Activated CD8-positive, alpha-beta memory T cell treated with anti-CD3 and anti-CD28 coated beads for 24 hours (primary cell): ENCODE results near the gene R3HDM1.
"Not testable (repeated sequence)": the region's sequence is repeated elsewhere in the genome, so short reads cannot be mapped to it uniquely, and the experiment has no call there.

Experiments
- DNase-seq: peaks from one replicate; pipeline ENCODE4 v3.0.0-alpha.2; 2020

R3HDM1 gene

GRCh38 chr2:135647836-135648579 lies 116.7 kb downstream of the R3HDM1 start:
- DNase-seq: no peak

GRCh38 chr2:135650721-135651120 lies 119.4 kb downstream of the R3HDM1 start:
- no peak for DNase-seq

- no peak for DNase-seq
Measured at GRCh38 chr2:135651717-135652116, 120.4 kb downstream of the R3HDM1 start.

GRCh38 chr2:135654239-135654638 lies 123.0 kb downstream of the R3HDM1 start:
- not testable (repeated sequence) for DNase-seq

GRCh38 chr2:135657806-135658582 lies 126.7 kb downstream of the R3HDM1 start:
- peak; percentile 72 for DNase-seq

GRCh38 chr2:135662088-135662487 lies 130.8 kb downstream of the R3HDM1 start:
- no peak for DNase-seq

GRCh38 chr2:135663148-135663700 lies 131.9 kb downstream of the R3HDM1 start:
- DNase-seq: no peak

- DNase-seq: no peak
Measured at GRCh38 chr2:135664623-135665068, 133.4 kb downstream of the R3HDM1 start.

GRCh38 chr2:135667045-135667444 lies 135.8 kb downstream of the R3HDM1 start:
- DNase-seq: no peak

- no peak for DNase-seq
Measured at GRCh38 chr2:135674453-135674852, 143.2 kb downstream of the R3HDM1 start.

GRCh38 chr2:135676031-135676430 lies 144.7 kb downstream of the R3HDM1 start:
- no peak for DNase-seq

- DNase-seq: no peak
Measured at GRCh38 chr2:135679125-135679524, 147.8 kb downstream of the R3HDM1 start.

GRCh38 chr2:135685361-135685760 lies 154.1 kb downstream of the R3HDM1 start:
- no peak for DNase-seq

- no peak for DNase-seq
Measured at GRCh38 chr2:135688978-135689377, 157.7 kb downstream of the R3HDM1 start.

GRCh38 chr2:135689679-135690078 lies 158.4 kb downstream of the R3HDM1 start:
- DNase-seq: no peak

- DNase-seq: no peak
Measured at GRCh38 chr2:135694711-135695110, 163.4 kb downstream of the R3HDM1 start.

- DNase-seq: no peak
Measured at GRCh38 chr2:135698838-135699237, 167.6 kb downstream of the R3HDM1 start.

- DNase-seq: no peak
Measured at GRCh38 chr2:135701442-135701841, 170.2 kb downstream of the R3HDM1 start.

GRCh38 chr2:135703300-135703699 lies 172.0 kb downstream of the R3HDM1 start:
- no peak for DNase-seq

- DNase-seq: not testable (repeated sequence)
Measured at GRCh38 chr2:135704075-135704474, 172.8 kb downstream of the R3HDM1 start.

- DNase-seq: no peak
Measured at GRCh38 chr2:135708159-135708558, 176.9 kb downstream of the R3HDM1 start.

GRCh38 chr2:135709992-135710391 lies 178.7 kb downstream of the R3HDM1 start:
- peak; percentile 89 for DNase-seq

GRCh38 chr2:135715086-135715485 lies 183.8 kb downstream of the R3HDM1 start:
- DNase-seq: not testable (repeated sequence)
